Measurements from ENCODE around the gene SH3D21.

DNA sequence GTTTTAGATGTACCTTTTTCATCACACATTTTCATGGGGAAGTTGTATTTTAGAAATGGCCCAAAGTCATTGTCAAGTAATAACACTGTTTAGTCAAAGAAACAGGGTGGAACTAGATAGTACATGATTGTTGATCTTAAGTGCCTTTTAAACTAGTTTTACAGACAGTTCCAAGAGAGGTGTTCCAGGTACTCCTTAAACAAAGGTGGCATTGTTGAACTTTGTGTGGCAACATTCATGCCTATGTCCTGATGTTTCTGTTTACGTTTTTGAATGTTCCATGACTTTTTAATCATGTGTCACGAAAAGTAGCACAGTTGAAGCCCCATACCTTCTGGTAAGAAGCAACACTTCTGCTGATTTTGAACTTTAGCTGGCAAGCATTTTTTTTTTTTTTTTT lies 9.1 kb upstream of the SH3D21 start:
- TF ChIP-seq, protein P1, sequence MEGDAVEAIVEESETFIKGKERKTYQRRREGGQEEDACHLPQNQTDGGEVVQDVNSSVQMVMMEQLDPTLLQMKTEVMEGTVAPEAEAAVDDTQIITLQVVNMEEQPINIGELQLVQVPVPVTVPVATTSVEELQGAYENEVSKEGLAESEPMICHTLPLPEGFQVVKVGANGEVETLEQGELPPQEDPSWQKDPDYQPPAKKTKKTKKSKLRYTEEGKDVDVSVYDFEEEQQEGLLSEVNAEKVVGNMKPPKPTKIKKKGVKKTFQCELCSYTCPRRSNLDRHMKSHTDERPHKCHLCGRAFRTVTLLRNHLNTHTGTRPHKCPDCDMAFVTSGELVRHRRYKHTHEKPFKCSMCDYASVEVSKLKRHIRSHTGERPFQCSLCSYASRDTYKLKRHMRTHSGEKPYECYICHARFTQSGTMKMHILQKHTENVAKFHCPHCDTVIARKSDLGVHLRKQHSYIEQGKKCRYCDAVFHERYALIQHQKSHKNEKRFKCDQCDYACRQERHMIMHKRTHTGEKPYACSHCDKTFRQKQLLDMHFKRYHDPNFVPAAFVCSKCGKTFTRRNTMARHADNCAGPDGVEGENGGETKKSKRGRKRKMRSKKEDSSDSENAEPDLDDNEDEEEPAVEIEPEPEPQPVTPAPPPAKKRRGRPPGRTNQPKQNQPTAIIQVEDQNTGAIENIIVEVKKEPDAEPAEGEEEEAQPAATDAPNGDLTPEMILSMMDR (IDR thresholded peaks at IDR 0.05 in 8 of 11, conservative IDR thresholded peaks at IDR 0.05 in 3 of 11): no peak
- TF ChIP-seq POLR2AphosphoS5 (IDR thresholded peaks at IDR 0.05) (no peak), POLR2A (IDR thresholded peaks at IDR 0.05) (no peak)

Data from spleen (tissue), 7 donors.